GM12878 (cell line): Measurements from ENCODE around the gene PTPN2. TPM values are rescaled to one million over a fixed set of nuclear protein-coding genes. Genes with fewer than 3 reads are reported as not detected.
A peak's percentile ranks its signal among the peaks of the same experiment; 100 is the strongest.

Experiments
- ATAC-seq: fragments of 200-7000 bp; cut with Tn5 transposase; 3 replicates; pipeline ENCODE4 v1.9.1; 2020; ENCODE audit warnings: mild to moderate bottlenecking, moderate library complexity
- BruUV-seq: library from RNA; stranded (reverse); fragments of 400-500 nt; replicated peaks from 2 replicates; lab custom pipeline; 2021; lab: Mats Ljungman, UMichigan
- CTCF ChIA-PET: fragments of 300-600 bp; sonication (Branson Sonifier 250); formaldehyde crosslinking; extraction: SDS; loops from one replicate; lab custom pipeline; 2021; ENCODE audit warnings: inconsistent platforms; lab: Yijun Ruan, JAX
- POLR2A ChIA-PET: fragments of 350-600 bp; formaldehyde crosslinking; extraction: SDS; loops from one replicate; lab custom pipeline; 2021; ENCODE audit warnings: inconsistent platforms; lab: Charles Lee
- RAD21 ChIA-PET: fragments of 300-600 bp; sonication (Branson Sonifier 250); formaldehyde crosslinking; loops from one replicate; lab custom pipeline; 2023; ENCODE audit warnings: antibody characterized with exemption; ENCODE audit not compliant: unreplicated experiment; lab: Charles Lee
- SMC1A ChIA-PET: fragments of 300-600 bp; sonication (Branson Sonifier 250); formaldehyde crosslinking; loops from one replicate; lab custom pipeline; 2023; ENCODE audit not compliant: unreplicated experiment, uncharacterized antibody; lab: Charles Lee
- DNase-seq: peaks from one replicate; pipeline ENCODE4 v3.0.0-alpha.2; 2011; ENCODE audit warnings: low read depth, low spot score
- FAIRE-seq: peaks from 3 replicates; lab custom pipeline; 2011; peaks lifted over from hg19 to GRCh38; lab: Jason Lieb, UNC
- H2AFZ ChIP-seq: 2 replicates; pipeline ENCODE4 v1.6.0; 2011; ENCODE audit warnings: low read depth, low read length, control low read depth; ENCODE audit not compliant: control insufficient read depth
- H3K27ac ChIP-seq: 2 replicates; pipeline ENCODE4 v1.5.1; 2011; ENCODE audit warnings: control low read depth; ENCODE audit not compliant: control insufficient read depth, insufficient read depth
- H3K27me3 ChIP-seq, 2 experiments: replicated peaks in 1 of 2; 2 replicates each; pipeline versions ENCODE4 v1.6.0 to v1.6.1; 2011; ENCODE audit warnings: low read length in 1 of 2; ENCODE audit not compliant: control insufficient read depth in 2 of 2, insufficient read depth in 2 of 2
- H3K36me3 ChIP-seq, 2 experiments: 2 replicates each; pipeline ENCODE4 v1.5.1; 2011; ENCODE audit warnings: low read length in 1 of 2; ENCODE audit not compliant: control insufficient read depth in 2 of 2, insufficient read depth in 2 of 2
- H3K4me1 ChIP-seq: 2 replicates; pipeline ENCODE4 v1.6.1; 2011; ENCODE audit warnings: mild to moderate bottlenecking, low read length, moderate library complexity, mixed read lengths; ENCODE audit not compliant: control insufficient read depth, insufficient read depth
- H3K4me2 ChIP-seq: 2 replicates; pipeline ENCODE4 v1.6.0; 2011; ENCODE audit warnings: control low read depth; ENCODE audit not compliant: control insufficient read depth, insufficient read depth
- H3K4me3 ChIP-seq: fragments of 200-600 bp; sonication (generic); 2 replicates; pipeline ENCODE4 v1.5.1; 2016
- H3K79me2 ChIP-seq: 2 replicates; pipeline ENCODE4 v1.6.0; 2011; ENCODE audit warnings: low read length; ENCODE audit not compliant: control insufficient read depth, insufficient read depth
- H3K9ac ChIP-seq: 2 replicates; pipeline ENCODE4 v1.8.0; 2011; ENCODE audit warnings: low read length, control low read depth, mixed read lengths; ENCODE audit not compliant: control insufficient read depth, insufficient read depth
- H3K9me3 ChIP-seq: replicated peaks from 3 replicates; pipeline ENCODE4 v1.5.1; 2011; ENCODE audit warnings: mild to moderate bottlenecking, low read length; ENCODE audit not compliant: control insufficient read depth, insufficient read depth
- H4K20me1 ChIP-seq: 2 replicates; pipeline ENCODE4 v1.6.0; 2011; ENCODE audit not compliant: control insufficient read depth, insufficient read depth
- GABPA ChIP-seq: IDR thresholded peaks from 2 replicates; pipeline ENCODE4 v1.6.1; 2014; ENCODE audit warnings: antibody characterized with exemption, low read depth, mild to moderate bottlenecking, inconsistent platforms
- KDM1A ChIP-seq: fragments of 200-600 bp; sonication (generic); IDR thresholded peaks from 2 replicates; pipeline ENCODE4 v1.6.1; 2016; ENCODE audit warnings: borderline replicate concordance
- MYC ChIP-seq: IDR thresholded peaks from 2 replicates; pipeline ENCODE4 v1.6.1; 2011; ENCODE audit warnings: mild to moderate bottlenecking, low read length, moderate library complexity, inconsistent platforms; ENCODE audit not compliant: insufficient read depth, insufficient replicate concordance, insufficient read length, severe bottlenecking
- NFYB ChIP-seq: IDR thresholded peaks from 2 replicates; pipeline ENCODE4 v1.6.1; 2011; ENCODE audit warnings: low read depth, mild to moderate bottlenecking, low read length, improper control_type of control experiment, moderate library complexity; ENCODE audit not compliant: insufficient read depth
- POLR2A ChIP-seq: IDR thresholded peaks from 2 replicates; pipeline ENCODE4 v1.6.1; 2011; ENCODE audit warnings: low read depth, mild to moderate bottlenecking, low read length
- SREBF2 ChIP-seq: IDR thresholded peaks from 2 replicates; pipeline ENCODE4 v1.6.1; 2012; ENCODE audit warnings: mild to moderate bottlenecking, low read length
- WGBS: methylation state at CpG from one replicate; pipeline ENCODE4 v1.1.6; 2016; ENCODE audit warnings: low lambda C conversion rate; ENCODE audit not compliant: insufficient replicate concordance, insufficient coverage; ENCODE audit errors: missing lambda C conversion rate; 5-methylcytosine and 5-hydroxymethylcytosine counted together
- in situ Hi-C: fragments of 300-500 bp; cut with MboI; formaldehyde crosslinking; loops from 9 replicates; pipeline ENCODE4 v1.14.3; 2018; ENCODE audit warnings: mixed read lengths
- intact Hi-C: fragments of 100-400 bp; cut with micrococcal nuclease; formaldehyde crosslinking; loops from one replicate; pipeline ENCODE4 v1.14.2; 2022; ENCODE audit not compliant: unreplicated experiment
- polyA plus RNA-seq, 11 experiments: library from polyadenylated mRNA; depleted of rRNA in 4 of 11; unstranded in 6 of 11; stranded (reverse) in 5 of 11; fragments of >200 nt; fragmentation: Nextera tagmentation in 4 of 11; fragmentation: Illumina TruSeq in 1 of 11; extraction: Ambion mirVana in 4 of 11; extraction: Trizol in 1 of 11; gene quantifications; 1 replicate in 1 of 11; 2 replicates in 10 of 11; pipeline versions ENCODE4 v1.2.1 to v1.2.3, GENCODE V29; 2011 to 2016; ENCODE audit warnings: inconsistent platforms in 2 of 11, missing spikeins in 2 of 11, low read depth in 1 of 11
- total RNA-seq, 4 experiments: library from RNA; depleted of rRNA in 3 of 4; stranded (reverse); fragments of >200 nt in 3 of 4; fragmentation: Illumina TruSeq in 1 of 4; extraction: Trizol in 1 of 4; gene quantifications; 2 replicates each; pipeline versions ENCODE4 v1.2.1 to v1.2.3, GENCODE V29; 2013 to 2021
- TF ChIP-seq, protein P1 (sequence below): IDR thresholded peaks from 2 replicates; pipeline ENCODE4 v1.6.1; 2012; ENCODE audit warnings: low read depth, low read length, improper control_type of control experiment

Gene PTPN2
- total and polyA plus RNA-seq, 10 of the 15 experiments (the other 5 are each of a cell fraction or from before 2014, with no cell fraction given): 46.5 to 86.7 (median 64.6) TPM

DNA sequence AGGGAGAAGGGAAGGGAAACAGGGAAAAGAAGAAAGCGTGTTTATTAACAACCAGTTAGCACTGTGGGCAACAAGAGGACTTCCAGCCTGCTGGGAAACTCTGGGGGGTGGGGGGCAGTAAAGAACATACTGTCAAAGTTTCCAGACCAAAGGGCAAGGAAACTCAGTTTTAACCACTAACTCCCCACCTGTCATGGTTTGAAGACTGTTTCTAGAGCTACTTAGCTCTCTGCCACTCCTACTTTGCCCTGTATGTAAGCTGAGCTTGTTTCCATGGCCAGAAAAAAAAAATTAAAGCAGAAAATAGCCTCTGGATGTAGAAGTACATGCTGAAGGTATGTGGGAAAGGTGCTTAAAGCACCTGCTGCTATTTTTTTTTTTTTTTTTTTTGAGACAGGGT, 11.0 kb upstream of the PTPN2 start:
- H3K9me3 ChIP-seq: no peaks in the 10 kb centered on the region; the same call in 2 of the 3 replicates
- H3K79me2 ChIP-seq: no peaks in the 10 kb centered on the region
- H3K27ac ChIP-seq: no peak overlapping the region
- in situ Hi-C loops: no loop called here
- no peaks in the 10 kb centered on the region for H4K20me1 ChIP-seq
- no peak overlapping the region for H3K9ac ChIP-seq
- FAIRE-seq: no peak
- no peak for TF ChIP-seq POLR2A
- TF ChIP-seq, protein P1, sequence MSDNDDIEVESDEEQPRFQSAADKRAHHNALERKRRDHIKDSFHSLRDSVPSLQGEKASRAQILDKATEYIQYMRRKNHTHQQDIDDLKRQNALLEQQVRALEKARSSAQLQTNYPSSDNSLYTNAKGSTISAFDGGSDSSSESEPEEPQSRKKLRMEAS: no peak
- TF ChIP-seq MYC: no peak
- no peak for TF ChIP-seq GABPA
- TF ChIP-seq NFYB: no peak
- no peak for TF ChIP-seq SREBF2
- TF ChIP-seq KDM1A: no peak
- H2AFZ ChIP-seq: no peak overlapping the region
- peaks cover 0 to 8% of the 10 kb centered on the region in 2 experiments; a peak in 2 of 4 replicates for H3K27me3 ChIP-seq
- CTCF ChIA-PET: interaction anchor here (0.8 to 6.2 kb wide), 11 partner anchors 9 to 208 kb away, joined by 3 to 80 read pairs (median 5); no protein-coding TSS in a partner anchor
- H3K4me2 ChIP-seq: no peak overlapping the region
- no peak overlapping the region for H3K4me3 ChIP-seq
- ATAC-seq: 0 out of 3 replicates have a peak, but pooled peaks have one; percentile 11
- 25% methylated on average over 1 of the region's 1 CpG for WGBS
- SMC1A ChIA-PET: interaction anchor here (0.9 to 1.8 kb wide), 7 partner anchors 10 to 168 kb away, joined by 3 to 6 read pairs (median 4); no protein-coding TSS in a partner anchor
- H3K4me1 ChIP-seq: no peaks in the 10 kb centered on the region
- H3K36me3 ChIP-seq: no peaks in the 10 kb centered on the region
- no TSS peak for BruUV-seq
- RAD21 ChIA-PET: interaction anchor here (0.5 to 1.4 kb wide), 16 partner anchors 9 to 578 kb away, joined by 3 to 8 read pairs (median 3); partner anchors contain the start of genes AFG3L2 and CEP76
- DNase-seq: no peak
- intact Hi-C loops: loop anchor here (2.0 kb wide), 1 partner anchor 150 kb away; no protein-coding TSS in a partner anchor
- POLR2A ChIA-PET: interaction anchor here (0.6 to 0.7 kb wide), 2 partner anchors 20 to 30 kb away, joined by 4 to 6 read pairs; no protein-coding TSS in a partner anchor
